ENCODE results near the gene WT1. TPM values are rescaled to one million over a fixed set of nuclear protein-coding genes. Genes with fewer than 3 reads are reported as not detected.
A peak's percentile ranks its signal among the peaks of the same experiment; 100 is the strongest.

Gene WT1
- total RNA-seq, 1 donor from 2014 or later, result 1.2 TPM

- H3K4me3 ChIP-seq, result no peak overlapping the region
- peaks cover 37% of the 10 kb centered on the region for H3K27me3 ChIP-seq (ENCODE audit: low read depth)
- H3K36me3 ChIP-seq, result no peaks in the 10 kb centered on the region
- no peak for TF ChIP-seq CTCF (IDR thresholded peaks at IDR 0.05)
- ATAC-seq (no peak), DNase-seq (no peak)
- no peak overlapping the region for H3K27ac ChIP-seq
- H3K9me3 ChIP-seq, result no peaks in the 10 kb centered on the region
- intact Hi-C loops (cut with DNase I), result no loop called here
- no peaks in the 10 kb centered on the region for H3K4me1 ChIP-seq
Measured at GRCh38 chr11:32444186-32444585, 8.8 kb upstream of the WT1 start.

GRCh38 chr11:32440916-32441315, 5.6 kb upstream of the WT1 start:
- no peaks in the 10 kb centered on the region for H3K9me3 ChIP-seq
- no peak overlapping the region for H3K4me3 ChIP-seq
- intact Hi-C loops (cut with DNase I), result no loop called here
- DNase-seq (no peak), ATAC-seq (no peak)
- H3K27ac ChIP-seq, result no peak overlapping the region
- TF ChIP-seq CTCF (IDR thresholded peaks at IDR 0.05), result no peak
- no peaks in the 10 kb centered on the region for H3K36me3 ChIP-seq
- H3K4me1 ChIP-seq, result peaks cover 8% of the 10 kb centered on the region
- peaks cover 70% of the 10 kb centered on the region for H3K27me3 ChIP-seq (ENCODE audit: low read depth)

DNA sequence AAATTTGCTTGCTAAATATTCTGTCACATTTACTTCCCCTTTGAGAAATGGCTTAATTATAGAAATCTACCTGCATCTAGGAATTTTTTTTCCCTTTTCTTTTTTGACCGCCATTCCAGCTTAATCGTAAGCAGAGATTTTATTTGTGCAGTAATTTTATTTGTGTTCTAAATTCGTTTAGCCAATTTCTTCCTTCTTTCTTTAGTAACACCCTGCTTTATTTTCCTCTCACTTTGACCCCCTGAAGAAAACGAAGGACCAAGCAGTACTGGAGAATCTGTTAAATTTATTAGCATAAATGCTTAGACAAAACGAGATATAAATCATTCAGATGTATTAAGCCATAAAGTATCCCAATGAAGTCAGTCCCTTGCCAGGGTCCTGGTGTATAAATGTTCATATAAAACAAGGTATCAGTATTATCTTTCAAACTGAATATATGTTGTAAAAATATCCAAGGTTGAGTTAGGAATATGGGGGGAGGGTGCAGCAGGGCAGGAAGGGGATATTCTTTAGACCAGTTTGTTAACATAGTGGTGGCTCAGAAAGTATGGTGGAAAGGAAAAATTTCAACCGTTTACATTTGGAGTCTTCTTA, 5.1 kb upstream of the WT1 start:
- no peak for ATAC-seq
- Histone ChIP-seq H3K36me3 (no peaks in the 10 kb centered on the region), H3K27me3 (ENCODE audit: low read depth) (peaks cover 75% of the 10 kb centered on the region), H3K9me3 (no peaks in the 10 kb centered on the region), H3K4me3 (no peak overlapping the region), H3K4me1 (peaks cover 13% of the 10 kb centered on the region), H3K27ac (no peak overlapping the region)
- intact Hi-C loops (cut with DNase I), result no loop called here
- no peak for TF ChIP-seq CTCF (IDR thresholded peaks at IDR 0.05)
- no peak for DNase-seq

DNA sequence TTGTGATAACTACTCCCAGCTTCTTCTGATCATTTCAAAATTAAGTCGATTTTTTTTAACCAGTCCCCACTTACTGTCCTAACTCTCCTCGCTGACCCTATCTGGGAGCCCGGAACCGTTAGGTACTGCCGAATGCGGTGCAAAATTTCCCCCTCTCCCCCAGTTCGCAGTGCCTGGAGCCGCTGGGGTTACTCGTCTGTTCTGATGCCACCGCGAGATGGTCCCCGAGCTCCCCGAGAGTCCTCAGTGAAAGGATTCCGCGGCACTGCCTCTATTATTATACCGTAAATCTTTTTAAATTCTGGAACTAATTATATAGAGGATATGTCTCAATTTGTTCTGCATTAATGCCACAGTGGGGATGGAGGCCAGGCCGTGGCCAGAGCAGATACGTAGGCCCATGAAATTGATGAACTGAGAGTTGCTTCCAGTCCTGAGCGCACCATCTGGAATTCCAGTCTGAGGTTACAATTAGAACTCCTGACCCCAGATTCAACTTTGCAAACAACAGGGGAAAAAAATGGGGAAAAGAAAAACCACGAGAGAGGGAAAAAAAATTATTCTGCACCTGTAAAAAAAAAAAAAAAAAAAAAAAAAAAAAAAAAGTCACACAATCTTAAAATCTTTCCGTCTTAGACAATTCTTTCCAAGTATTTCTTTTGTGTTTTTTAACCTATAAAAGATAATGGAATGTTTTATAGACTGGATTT, 4.3 kb upstream of the WT1 start:
- H3K4me3 ChIP-seq, result no peak overlapping the region
- intact Hi-C loops (cut with DNase I), result no loop called here

GRCh38 chr11:32438866-32439489, 3.6 kb upstream of the WT1 start:
- DNase-seq, result no peak
- intact Hi-C loops (cut with DNase I), result no loop called here

More for the DNA sequence above, 4.3 kb upstream of the WT1 start:
- DNase-seq (no peak), ATAC-seq (no peak)
- no peak overlapping the region for H3K27ac ChIP-seq
- no peak for TF ChIP-seq CTCF (IDR thresholded peaks at IDR 0.05)
- H3K9me3 ChIP-seq, result no peaks in the 10 kb centered on the region
- peaks cover 14% of the 10 kb centered on the region for H3K4me1 ChIP-seq
- H3K27me3 ChIP-seq (ENCODE audit: low read depth), result peaks cover 79% of the 10 kb centered on the region
- H3K36me3 ChIP-seq, result no peaks in the 10 kb centered on the region

More at GRCh38 chr11:32438866-32439489, 3.6 kb upstream of the WT1 start:
- H3K36me3 ChIP-seq, result no peaks in the 10 kb centered on the region
- H3K9me3 ChIP-seq, result no peaks in the 10 kb centered on the region
- no peak for TF ChIP-seq CTCF (IDR thresholded peaks at IDR 0.05)
- H3K27me3 ChIP-seq (ENCODE audit: low read depth), result peaks cover 85% of the 10 kb centered on the region
- ATAC-seq, result peak in 1 of 2 donors; percentile 33
- H3K27ac ChIP-seq, result no peak overlapping the region
- H3K4me3 ChIP-seq, result no peak overlapping the region
- peaks cover 21% of the 10 kb centered on the region for H3K4me1 ChIP-seq

All from lower lobe of right lung (tissue), 2 donors.